ENCODE results near the gene ADAMTS13.

Gene ADAMTS13

DNA sequence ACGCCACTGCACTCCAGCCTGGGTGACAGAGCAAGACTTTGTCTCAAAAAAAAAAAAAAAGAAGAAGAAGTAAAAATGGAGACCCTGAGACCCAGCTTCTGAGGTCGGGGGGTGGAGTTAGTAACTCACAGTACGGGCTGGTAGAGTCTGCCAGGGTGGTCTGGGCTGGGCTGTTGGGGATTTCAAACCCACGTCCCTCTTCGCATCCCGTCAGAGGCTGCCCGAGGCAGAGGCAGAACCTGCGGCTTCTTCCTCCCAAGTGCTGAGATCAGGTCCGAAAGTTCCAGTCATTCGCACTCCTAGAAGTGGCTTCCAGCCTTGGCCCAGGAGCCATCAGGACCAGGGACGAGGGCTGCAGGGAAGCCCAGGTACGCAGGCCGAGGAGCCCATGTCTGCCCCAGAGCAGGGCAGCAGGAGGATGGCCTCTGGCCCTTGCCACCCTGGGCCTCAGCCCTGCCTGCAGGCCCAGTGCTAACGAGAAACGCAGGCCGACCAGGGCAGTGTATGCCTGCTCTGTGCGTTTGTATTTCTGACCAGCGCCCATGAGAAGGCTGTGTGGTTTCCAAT, 66.6 kb downstream of the ADAMTS13 start:
- no peak for DNase-seq (ENCODE audit: low read depth in 1 of 2, low spot score in 1 of 2)

DNA sequence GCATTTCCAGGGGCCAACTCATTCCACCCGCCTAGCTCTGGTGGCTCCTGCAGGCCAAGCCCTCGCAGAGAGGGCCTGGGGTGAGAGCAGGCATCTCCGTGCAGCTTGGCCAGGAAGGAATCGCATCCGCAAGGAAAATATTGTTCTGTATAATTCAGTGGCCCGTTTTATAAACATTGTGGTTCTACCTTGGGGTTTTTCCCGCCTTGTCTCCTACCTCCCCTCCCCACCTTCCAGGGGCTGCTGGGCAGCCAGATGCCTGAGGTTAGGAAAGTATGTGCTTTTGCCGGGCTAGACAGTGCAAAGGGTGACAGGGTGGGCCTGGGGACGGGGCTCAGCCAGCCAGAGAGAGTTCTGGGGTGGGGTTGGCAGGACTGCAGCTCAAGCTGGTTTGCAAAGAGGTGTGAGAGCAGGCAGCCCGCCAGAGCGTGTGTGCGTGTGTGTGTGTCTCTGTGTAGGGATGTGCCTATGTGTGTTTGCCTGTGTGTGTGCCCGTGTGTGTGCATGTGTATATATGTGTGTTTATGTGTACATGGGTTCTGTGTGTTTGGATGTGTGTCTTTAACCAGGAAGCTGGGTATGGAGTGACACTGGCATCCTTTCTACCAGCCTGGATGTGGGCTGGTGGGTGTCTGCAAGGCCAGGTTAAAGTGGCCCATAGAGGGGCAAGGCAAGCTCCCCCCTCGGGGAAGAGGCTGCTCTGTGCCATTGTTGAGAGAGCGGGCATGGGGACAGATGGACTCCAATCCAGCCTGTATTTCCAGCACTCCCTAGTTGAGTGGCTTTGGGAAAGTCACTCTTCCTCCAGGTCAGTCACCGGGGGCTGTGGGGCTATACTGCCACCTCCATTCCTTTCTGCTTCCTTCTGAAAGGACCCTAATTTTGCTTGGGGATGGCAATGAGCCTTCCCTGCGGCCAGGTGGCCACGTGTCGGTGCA, 67.4 kb downstream of the ADAMTS13 start:
- no peak for DNase-seq (ENCODE audit: low read depth in 1 of 2, low spot score in 1 of 2)

DNA sequence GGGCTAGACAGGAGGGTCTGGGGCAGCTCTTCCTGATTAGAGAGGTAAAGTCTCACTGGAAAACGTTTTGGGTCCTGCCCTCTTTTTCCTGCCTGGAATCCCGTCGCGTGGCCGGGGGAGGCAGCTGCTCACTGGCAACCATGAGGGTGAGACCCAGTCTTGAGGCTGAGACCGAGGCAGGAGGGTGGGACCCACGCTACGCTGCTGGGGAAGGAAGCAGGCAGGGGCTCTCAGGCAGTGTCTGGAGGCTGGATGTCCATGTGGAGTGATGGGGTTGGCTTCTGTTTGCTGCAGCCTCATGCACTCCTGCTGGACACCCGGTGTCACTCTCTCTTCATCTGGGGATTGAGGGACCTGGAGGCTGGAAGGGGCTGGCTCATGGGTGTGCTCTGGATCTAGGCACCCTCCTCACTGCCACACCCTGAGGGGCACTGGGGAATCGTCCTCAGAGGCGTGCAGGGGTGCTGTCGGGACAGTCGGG, 68.1 kb downstream of the ADAMTS13 start:
- no peak for DNase-seq (ENCODE audit: low read depth in 1 of 2, low spot score in 1 of 2)

DNA sequence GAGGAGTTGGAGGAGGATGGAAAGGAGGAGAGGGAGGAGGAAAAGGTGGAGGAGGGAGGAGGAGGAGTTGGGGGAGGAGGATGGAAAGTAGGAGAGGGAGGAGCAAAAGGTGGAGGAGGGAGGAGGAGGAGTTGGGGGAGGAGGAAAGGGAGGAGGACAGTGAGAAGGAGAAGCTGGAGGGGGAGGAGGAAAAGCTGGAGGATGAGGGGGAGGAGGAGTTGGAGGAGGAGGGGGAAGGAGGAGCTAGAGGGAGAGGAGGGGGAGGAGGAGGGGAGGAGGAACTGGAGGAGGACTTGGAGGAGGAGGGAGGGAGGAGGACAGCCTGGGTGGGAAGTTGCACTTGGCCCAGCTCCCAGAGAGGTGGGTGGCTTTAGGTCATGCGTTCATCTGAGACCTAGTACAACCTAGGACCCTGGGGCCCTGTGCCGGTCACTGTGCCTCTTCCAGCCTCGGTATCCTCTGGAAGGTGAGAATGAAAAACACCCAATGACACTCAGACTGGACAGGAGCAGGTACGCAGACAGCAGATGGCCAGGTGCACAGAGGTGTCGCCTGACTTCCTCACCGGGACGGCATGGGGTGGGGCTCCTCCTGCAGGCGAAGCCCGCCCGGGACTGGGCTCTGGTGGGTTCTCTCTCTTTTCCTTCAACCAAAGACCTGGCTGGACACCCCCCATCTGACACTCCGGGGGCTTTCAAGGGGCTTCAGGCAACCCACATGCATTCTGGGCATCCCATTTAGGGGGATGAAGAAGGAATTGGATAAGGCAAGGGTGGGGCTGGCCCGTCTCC, 68.9 kb downstream of the ADAMTS13 start:
- no peak for DNase-seq (ENCODE audit: low read depth in 1 of 2, low spot score in 1 of 2)

DNA sequence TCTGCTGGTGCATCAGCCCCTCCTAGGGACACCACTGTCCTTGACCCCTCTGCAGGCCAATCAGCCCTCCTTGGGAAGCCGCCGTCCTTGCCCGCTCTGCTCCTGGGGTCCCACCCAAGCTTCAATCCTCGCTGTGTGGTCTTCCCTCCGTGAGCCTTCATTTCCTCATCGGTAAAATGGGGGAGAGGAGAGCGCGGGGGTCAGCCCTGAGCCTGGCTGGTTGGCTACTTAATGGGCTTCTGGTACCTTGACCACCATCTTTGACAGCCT, 69.4 kb downstream of the ADAMTS13 start:
- DNase-seq (ENCODE audit: low read depth in 1 of 2, low spot score in 1 of 2), result no peak

DNA sequence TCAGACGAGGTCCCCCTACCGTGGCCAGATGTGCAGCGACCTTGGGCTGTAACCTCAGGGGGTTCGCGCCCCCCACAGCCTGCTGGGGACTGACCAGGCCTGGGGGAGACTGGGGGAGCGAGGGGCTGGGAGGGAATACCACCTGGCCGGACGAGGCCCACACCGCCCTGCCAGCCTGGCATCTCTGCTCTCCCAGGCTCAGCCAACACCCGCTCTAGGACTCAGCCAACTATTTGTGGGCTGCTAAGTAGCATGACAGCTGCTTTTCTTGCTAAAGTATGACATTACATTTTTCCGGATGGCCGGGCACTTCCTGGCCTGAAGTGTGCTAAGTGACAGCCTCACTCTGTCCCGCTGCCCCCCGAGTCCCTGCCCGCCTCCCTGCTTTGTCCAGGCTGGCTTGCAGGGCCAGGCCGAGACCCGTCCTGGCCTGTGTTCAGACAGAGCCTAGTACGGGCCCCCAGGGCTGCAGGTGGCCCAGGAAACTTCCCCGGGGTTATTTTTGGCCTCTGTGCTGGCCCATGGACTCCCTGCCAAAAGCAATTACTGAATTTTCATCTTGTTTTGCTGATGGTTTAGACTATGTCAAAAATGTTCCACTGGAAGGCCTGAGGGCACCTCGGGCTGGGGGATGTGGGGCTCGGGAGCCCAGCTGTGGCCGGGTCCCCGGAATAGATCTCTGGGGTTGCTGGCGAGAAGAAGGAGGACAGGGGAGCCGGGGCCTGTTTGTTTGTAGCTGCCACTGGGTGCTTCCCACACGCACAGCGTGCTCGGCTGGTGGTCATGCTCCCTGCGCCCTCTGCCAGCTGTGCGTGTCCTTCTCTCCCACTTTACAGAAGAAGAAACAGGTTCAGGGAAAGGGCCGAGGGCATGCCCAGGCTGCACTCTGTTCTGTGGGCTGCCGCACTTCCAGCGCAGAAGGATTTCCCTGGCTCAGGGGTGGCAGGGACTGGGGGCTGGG, 70.2 kb downstream of the ADAMTS13 start:
- no peak for DNase-seq (ENCODE audit: low read depth in 1 of 2, low spot score in 1 of 2)

DNA sequence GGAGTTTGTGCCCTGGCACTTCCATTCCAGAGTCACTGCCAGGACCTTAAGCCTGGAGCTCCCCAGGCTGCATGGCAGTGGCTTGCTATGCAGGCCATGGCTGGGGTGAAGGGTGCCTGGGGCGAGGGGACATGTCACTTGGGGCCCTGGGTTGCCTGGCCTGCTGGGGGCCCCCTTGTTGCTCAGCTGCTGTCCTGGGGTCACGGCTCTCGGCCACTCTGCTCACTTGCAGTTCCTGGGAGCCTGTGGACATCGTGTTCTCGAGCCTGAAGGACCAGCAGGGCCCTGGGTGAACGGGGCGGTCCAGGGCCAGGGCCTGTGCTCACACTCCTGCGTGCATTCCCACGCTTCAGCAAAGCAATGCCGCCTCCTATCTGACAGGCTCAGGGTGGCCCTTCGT, 71.3 kb downstream of the ADAMTS13 start:
- no peak for DNase-seq (ENCODE audit: low read depth in 1 of 2, low spot score in 1 of 2)

DNA sequence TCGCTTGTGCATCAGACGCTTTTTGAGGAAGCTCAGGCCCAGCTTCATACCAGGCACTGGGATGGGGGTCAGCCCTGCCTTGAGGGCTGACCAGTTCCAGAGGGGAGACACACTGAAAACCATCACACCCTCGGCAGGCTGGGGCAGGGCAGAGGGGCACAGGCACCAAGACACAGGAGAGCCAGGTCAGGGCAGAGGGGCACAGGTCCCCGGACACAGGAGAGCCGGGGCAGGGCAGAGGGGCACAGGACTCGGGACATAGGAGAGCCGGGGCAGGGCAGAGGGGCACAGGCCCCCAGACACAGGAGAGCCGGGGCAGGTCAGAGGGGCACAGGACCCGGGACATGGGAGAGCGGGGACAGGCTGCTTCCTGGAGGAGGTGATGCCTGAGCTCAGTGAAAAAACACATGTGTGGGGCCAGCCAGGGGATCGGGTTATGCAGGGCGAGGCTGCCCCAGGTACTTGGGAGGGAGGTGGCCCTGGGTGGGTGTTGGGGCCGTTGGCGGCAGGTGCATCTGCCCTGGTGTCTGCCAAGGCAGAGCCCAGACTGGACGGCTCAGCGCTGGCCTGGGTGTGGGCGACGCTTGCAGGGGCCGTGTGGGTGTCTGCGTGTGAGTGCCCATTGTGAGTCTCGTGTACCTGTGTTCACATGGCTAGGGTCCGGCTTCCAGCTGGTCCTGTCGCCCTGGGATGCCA, 71.8 kb downstream of the ADAMTS13 start:
- DNase-seq (ENCODE audit: low read depth in 1 of 2, low spot score in 1 of 2), result no peak

DNA sequence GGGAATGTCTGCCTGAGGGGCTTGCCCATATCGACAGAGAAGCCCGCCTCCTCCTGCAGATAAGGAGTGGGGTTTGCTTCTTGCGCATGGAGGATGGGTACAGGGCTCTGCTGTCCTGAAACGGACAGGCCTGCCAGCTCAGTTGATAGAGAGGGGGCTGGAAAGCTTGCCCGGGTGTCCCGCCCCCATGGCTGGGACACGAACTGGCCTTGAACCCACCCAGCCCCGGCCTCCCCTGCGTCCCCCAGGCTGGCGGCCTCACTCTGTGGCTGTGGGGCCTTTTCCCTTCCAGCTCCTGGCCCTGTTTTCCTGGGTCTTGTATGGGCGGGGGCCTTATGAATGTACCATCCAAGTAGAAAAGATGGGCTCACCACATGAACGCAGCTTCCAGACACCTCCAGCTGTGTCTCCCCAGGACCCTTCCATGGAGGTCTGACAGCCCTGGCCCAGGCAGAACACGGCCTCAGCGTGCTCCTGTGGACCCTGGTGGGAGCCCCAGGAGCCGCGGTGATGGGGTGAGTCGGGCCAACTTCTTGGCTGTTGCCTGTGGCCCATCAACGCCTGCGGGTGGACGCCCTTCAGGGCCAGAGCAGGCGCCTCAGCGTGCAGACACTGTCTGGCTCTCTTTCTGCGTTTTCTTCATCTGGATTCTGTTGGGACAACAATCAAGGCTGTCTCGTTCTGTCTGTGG, 72.6 kb downstream of the ADAMTS13 start:
- no peak for DNase-seq (ENCODE audit: low read depth in 1 of 2, low spot score in 1 of 2)

DNA sequence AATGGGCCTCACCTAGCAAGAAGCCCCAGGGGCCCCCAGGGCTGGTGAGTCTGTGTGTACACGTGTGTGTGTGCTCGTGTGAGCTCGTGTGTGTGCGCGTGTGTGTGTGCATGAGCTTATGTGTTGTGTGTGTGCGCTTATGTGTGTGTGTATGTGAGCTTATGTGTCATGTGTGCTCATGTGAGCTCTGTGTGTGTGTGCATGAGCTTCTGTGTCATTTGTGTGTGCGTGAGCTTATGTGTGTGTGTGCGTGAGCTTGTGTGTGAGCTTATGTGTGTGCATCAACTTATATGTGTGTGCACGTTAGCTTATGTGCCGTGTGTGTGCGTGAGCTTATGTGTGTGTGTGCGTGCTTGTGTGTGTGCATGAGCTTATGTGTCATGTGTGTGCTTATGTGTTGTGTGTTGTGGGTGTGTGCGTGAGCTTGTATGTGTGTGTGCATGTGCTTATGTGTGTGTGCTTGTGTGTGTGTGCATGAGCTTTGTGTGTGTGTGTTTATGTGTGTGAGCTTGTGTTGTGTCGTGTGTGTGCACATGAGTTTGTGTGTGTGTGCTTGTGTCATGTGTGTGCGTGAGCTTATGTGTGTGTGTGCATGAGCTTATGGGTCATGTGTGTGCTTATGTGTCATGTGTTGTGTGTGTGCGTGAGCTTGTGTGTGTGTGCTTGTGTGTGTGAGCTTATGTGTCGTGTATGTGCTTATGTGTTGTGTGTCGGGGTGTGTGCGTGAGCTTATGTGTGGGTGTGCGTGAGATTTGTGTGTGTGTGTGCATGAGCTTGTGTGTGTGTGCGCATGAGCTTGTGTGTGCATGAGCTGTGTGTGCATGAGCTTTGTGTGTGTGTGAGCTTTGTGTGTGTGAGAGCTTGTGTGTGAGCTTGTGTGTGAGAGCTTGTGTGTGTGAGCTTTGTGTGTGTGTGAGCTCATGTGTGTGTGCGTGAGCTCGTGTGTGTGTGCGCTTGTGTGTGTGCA, 73.4 kb downstream of the ADAMTS13 start:
- DNase-seq (ENCODE audit: low read depth in 1 of 2, low spot score in 1 of 2), result no peak

DNA sequence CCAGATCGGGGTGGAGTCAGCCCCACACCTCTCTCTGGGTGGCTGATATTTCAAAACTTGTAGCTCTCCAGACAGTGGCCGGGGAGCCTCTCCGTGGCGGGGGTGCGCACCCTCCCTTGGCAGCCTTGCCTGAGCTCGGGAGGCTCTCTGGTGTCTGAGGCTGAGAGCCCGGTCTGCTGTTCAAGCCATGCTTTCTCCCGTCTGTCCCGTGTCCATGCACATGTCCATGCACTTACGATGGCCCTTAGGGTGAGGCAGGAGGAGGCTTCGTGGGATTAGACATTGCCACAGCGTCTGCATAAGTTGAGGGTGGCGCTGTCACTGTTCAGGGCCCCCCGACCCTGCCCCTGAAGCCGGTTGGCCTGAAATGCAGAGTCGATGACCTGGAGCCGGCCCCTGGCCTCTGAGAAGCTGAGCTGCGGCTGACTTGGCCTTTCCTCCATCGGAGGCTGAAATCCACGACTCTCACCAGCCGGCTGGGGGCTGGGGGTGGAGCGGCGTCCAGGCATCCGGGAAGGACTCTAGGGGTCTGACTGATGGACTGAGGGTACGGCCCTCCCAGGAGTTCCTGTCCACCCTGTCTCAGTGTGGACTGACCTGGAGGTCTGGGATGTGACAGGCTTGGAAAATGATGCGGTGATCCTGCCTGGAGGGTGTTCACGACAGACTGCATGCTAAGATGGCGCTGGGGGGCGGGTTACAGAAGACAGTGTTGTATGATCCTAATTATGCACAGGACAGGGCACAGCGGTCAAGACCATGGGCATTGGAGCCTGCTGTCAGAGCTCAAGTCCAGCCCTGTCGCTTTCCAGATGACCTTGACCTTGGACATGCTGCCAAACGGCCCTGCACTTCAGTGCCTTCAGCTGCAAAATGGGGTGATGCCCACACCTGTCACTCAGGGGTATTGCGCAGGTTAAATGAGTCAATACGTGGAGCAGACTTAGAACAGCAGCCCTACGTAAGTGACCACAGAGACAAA, 75.0 kb downstream of the ADAMTS13 start:
- DNase-seq (ENCODE audit: low read depth in 1 of 2, low spot score in 1 of 2), result no peak

DNA sequence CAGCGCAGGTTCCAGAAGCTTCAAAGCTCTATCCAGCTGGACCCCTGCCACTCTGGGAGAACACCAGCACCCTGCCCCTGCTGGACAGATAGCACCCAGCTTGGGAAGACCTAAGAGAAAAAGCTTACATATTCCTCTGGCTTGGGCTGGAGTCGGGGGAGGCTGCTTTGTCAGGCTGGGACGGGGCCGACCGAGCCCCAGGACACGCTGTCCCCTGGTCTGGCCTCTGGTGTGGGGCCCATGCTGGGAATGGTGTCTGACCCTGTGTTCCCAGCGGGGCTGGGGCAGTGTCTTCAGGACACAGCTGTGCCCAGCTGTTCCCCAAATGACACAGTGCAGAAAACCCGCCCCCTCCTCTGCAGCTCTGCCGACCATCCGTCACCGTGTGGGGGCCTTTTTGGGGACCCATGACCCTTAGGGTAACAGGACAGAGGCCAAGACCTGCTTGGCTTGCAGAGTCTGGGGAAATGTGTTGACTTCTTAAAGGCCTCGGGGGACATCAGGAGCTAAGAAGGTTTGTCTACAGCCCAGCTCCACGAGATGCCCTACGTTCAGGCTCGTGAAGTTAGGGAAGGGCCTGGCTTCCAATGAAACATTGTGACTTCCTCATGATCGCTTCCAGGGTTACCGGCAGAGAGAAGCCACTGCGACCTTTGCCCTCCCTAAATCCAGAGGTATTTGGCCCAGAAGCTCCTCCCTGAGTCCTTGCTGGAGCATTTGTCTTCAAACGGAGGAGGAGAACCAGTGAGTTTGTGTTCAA, 77.1 kb downstream of the ADAMTS13 start:
- DNase-seq (ENCODE audit: low read depth in 1 of 2, low spot score in 1 of 2), result no peak

DNA sequence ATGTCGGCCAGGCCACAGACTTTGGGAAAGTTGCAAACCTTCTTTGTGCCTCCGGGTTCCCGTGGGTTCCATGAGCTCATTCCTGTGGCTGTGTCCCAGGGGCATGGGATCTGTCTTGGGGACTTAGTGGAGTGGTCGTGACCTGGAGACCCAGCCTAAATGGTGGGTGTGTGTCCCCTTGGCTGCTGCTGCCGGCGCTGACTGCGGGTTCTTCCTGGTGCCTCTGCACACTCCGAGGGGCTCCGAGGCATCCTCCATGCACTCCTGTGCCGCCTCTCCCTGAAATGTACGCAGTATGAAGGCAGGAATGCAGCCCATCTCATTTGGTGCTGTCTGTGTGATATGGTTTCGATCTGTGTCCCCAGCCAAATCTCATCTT, 77.7 kb downstream of the ADAMTS13 start:
- no peak for DNase-seq (ENCODE audit: low read depth in 1 of 2, low spot score in 1 of 2)

DNA sequence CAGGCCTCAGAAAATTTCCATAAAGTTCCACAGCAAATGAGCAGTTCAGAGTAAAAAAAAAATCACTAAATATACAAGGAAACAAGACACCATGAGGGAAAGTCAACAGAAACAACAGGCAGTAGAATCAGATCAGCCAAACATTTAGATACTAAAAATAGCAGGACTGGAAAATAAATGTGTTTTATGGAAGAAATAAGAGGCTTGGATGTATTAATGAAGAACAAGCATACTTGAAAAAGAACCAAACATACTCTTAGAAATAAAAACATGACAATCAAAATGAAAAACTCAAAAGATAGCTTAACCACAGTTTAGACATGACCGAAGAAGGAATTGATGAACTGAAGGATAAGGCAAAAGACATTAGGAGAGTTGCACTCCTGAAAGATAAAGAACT, 79.9 kb downstream of the ADAMTS13 start:
- no peak for DNase-seq (ENCODE audit: low read depth in 1 of 2, low spot score in 1 of 2)

DNA sequence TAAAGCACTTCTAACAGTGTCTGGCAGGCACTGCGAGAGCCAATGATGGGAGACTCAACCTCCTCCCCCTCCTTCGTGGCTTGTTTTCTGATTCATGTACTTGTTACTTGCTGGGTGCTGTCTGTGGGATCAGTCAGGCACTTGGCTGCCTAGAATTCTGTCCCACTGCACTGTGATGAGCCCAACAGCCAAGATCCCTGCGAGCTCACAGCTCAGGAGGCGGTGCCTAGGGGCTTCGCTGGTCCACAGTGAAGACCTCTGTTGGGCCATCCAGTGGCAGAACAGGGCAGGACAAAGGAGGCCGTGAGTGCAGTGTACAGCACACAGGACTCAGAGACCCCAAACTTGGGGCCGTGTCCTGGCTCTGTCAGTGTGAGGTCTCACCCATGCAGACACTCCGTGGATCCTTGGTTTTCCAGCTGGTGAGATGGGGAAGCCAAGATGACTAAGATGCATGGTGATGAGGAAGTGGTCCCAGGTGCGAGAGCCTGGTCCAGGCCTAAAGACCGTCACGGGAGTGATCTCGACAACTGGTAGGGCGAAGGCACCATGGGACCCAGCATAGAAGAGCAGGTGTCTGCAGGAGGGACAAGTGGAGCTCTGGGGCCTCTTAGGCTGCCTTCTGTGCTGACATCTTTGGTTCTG, 83.1 kb downstream of the ADAMTS13 start:
- DNase-seq (ENCODE audit: low read depth in 1 of 2, low spot score in 1 of 2), result no peak

Data from stimulated activated CD4-positive, alpha-beta T cell treated with anti-CD3 and anti-CD28 coated beads, Interleukin-15, amount 100 ng/mL, for 1 hour (primary cell).